ENCODE results near the gene HSPA12A.

DNA sequence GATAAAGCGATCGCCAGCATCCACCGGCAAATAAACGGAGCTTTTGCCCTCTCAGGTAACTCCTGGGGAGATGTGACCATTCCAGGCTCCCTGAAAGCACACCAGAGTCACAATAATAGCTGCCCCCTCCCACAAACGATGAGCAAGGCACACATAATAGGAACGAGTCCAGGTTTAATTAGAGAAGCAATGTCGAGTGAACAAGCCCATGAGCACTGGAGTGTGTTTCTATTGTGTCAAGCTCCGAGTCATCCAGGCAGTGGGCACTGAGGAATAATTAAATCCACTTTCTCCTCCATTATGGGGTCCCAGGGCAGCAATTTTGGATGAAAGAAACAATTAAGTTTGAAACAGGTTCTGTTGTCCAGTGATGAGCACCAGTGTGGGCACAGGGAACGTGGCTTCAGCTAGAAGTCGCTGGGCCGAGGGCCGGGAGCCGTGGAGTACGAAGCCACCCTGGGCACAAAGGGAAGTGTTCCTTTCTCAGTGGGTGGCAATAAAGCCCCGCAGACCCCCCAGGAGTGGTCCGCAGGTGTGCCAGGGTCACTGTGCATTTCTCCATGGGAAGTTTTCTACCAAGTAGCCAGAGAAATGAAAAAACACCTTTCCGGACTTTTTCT is 109.7 kb downstream of the HSPA12A start:
- TF ChIP-seq POLR2A (IDR thresholded peaks at IDR 0.05) (no peak), POLR2AphosphoS5 (IDR thresholded peaks at IDR 0.05) (no peak), EP300 (IDR thresholded peaks at IDR 0.05) (no peak)
- TF ChIP-seq, protein P1, sequence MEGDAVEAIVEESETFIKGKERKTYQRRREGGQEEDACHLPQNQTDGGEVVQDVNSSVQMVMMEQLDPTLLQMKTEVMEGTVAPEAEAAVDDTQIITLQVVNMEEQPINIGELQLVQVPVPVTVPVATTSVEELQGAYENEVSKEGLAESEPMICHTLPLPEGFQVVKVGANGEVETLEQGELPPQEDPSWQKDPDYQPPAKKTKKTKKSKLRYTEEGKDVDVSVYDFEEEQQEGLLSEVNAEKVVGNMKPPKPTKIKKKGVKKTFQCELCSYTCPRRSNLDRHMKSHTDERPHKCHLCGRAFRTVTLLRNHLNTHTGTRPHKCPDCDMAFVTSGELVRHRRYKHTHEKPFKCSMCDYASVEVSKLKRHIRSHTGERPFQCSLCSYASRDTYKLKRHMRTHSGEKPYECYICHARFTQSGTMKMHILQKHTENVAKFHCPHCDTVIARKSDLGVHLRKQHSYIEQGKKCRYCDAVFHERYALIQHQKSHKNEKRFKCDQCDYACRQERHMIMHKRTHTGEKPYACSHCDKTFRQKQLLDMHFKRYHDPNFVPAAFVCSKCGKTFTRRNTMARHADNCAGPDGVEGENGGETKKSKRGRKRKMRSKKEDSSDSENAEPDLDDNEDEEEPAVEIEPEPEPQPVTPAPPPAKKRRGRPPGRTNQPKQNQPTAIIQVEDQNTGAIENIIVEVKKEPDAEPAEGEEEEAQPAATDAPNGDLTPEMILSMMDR (IDR thresholded peaks at IDR 0.05) = no peak

All from upper lobe of left lung (tissue), 4 donors.